Cardiac muscle cell (in vitro differentiated cells and primary cell): ENCODE results near the gene FGF14. TPM values are rescaled to one million over a fixed set of nuclear protein-coding genes. Genes with fewer than 3 reads are reported as not detected.

ENCODE experiments used
- DNase-seq, 2 donors: peaks; one replicate each; pipeline versions ENCODE4 v3.0.0 to v3.0.0-alpha.2; 2010 to 2017; ENCODE audit warnings: low read depth in 1 of 2, low spot score in 1 of 2
- H3K27ac ChIP-seq: fragments of 200-600 bp; sonication (generic); 2 replicates; pipeline ENCODE4 v1.5.1; 2016
- H3K27me3 ChIP-seq: fragments of 200-600 bp; sonication (generic); 2 replicates; pipeline ENCODE4 v1.6.0; 2016; ENCODE audit warnings: control low read depth
- H3K36me3 ChIP-seq: fragments of 200-600 bp; sonication (generic); 2 replicates; pipeline ENCODE4 v1.5.1; 2016; ENCODE audit warnings: control low read depth
- H3K4me1 ChIP-seq: fragments of 200-600 bp; sonication (generic); 2 replicates; pipeline ENCODE4 v1.8.1; 2017; ENCODE audit warnings: low read depth, mild to moderate bottlenecking, mixed run types
- H3K4me3 ChIP-seq: fragments of 200-600 bp; sonication (generic); 2 replicates; pipeline ENCODE4 v1.5.1; 2016; ENCODE audit warnings: mild to moderate bottlenecking
- H3K9me3 ChIP-seq: fragments of 200-600 bp; sonication (generic); 2 replicates; pipeline ENCODE4 v1.5.1; 2017; ENCODE audit warnings: low read depth, mild to moderate bottlenecking, control low read depth
- polyA plus RNA-seq: library from polyadenylated mRNA; unstranded; fragments of >200 nt; fragmentation: Nextera tagmentation; extraction: Ambion mirVana; gene quantifications from 2 replicates; pipeline ENCODE4 v1.2.1, GENCODE V29; 2016
- total RNA-seq: library from RNA; depleted of rRNA; stranded (reverse); fragments of >200 nt; gene quantifications from 2 replicates; pipeline ENCODE4 v1.2.3, GENCODE V29; 2016
- TF ChIP-seq, protein P1 (sequence below): IDR thresholded peaks from 2 replicates; pipeline ENCODE4 v1.5.1; 2012; ENCODE audit warnings: low read depth, mild to moderate bottlenecking, low read length

Gene FGF14
- total and polyA plus RNA-seq, 2 experiments from 2014 or later, result not detected

DNA sequence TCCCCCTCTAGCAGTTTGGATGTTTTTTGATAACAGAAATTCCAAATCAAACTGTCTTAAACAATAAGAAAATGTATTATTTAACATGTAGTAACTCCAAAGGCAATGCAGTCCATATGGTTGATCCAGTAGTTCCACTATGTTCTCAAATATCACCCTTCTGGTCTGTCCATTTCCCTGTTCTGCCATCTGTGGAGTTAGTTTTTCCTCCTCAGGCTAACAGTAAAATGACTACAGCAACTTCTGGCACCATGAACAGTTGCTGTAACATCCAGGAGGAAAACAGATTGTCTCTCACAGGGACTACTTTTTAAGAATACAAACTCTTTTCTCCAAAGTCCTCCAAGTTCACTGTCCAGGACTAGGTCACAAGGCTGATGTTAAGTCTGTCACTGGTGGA is 455.4 kb downstream of the FGF14 start:
- Histone ChIP-seq H3K36me3 (no peaks in the 10 kb centered on the region), H3K4me3 (no peak overlapping the region), H3K27ac (no peak overlapping the region), H3K27me3 (no peaks in the 10 kb centered on the region), H3K9me3 (no peaks in the 10 kb centered on the region), H3K4me1 (no peaks in the 10 kb centered on the region)
- TF ChIP-seq, protein P1, sequence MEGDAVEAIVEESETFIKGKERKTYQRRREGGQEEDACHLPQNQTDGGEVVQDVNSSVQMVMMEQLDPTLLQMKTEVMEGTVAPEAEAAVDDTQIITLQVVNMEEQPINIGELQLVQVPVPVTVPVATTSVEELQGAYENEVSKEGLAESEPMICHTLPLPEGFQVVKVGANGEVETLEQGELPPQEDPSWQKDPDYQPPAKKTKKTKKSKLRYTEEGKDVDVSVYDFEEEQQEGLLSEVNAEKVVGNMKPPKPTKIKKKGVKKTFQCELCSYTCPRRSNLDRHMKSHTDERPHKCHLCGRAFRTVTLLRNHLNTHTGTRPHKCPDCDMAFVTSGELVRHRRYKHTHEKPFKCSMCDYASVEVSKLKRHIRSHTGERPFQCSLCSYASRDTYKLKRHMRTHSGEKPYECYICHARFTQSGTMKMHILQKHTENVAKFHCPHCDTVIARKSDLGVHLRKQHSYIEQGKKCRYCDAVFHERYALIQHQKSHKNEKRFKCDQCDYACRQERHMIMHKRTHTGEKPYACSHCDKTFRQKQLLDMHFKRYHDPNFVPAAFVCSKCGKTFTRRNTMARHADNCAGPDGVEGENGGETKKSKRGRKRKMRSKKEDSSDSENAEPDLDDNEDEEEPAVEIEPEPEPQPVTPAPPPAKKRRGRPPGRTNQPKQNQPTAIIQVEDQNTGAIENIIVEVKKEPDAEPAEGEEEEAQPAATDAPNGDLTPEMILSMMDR, result no peak
- DNase-seq, result no peak

DNA sequence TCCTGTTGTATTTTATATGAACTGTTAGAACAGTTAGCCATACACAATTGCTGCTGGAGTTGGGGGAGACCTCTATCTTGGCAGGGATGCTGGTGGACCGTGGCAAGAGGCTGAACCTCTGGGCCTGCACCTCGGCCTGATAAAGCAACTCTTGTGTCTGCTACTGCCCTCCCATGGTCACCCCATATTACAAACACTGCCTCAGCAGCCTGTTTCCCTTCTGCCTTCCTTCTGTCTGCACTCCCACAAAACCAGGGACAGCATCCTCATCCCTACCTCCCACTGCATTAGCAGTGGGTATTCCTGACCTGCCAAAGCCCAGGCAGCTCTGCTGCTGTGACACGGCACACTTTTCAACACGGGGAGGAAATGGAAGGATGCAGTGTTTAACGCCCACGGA is 456.4 kb downstream of the FGF14 start:
- TF ChIP-seq, protein P1, result no peak
- H3K4me1 ChIP-seq, result no peaks in the 10 kb centered on the region
- no peak overlapping the region for H3K27ac ChIP-seq
- no peaks in the 10 kb centered on the region for H3K36me3 ChIP-seq
- H3K27me3 ChIP-seq, result no peaks in the 10 kb centered on the region
- H3K4me3 ChIP-seq, result no peak overlapping the region
- H3K9me3 ChIP-seq, result no peaks in the 10 kb centered on the region
- DNase-seq, result no peak

DNA sequence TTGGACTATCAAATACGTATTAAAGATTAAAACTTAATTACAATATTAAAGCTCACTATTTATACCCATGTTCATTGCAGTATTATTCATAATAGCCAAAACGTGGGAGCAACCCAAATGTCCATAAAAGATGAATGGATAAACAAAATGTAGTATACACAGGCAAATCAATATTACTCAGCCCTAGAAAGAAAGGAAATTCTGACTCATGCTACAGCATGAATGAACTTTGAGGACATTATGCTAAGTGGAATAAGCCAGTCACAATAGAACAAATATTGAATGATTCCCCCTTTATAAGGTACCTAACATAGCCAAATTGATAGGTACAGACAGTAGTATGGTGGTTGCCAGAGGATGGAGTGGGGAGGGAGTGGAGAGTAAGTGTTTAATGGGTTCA is 457.3 kb downstream of the FGF14 start:
- Histone ChIP-seq H3K36me3 (no peaks in the 10 kb centered on the region), H3K27ac (no peak overlapping the region), H3K9me3 (no peaks in the 10 kb centered on the region), H3K27me3 (no peaks in the 10 kb centered on the region), H3K4me1 (no peaks in the 10 kb centered on the region), H3K4me3 (no peak overlapping the region)
- TF ChIP-seq, protein P1, result no peak
- no peak for DNase-seq

DNA sequence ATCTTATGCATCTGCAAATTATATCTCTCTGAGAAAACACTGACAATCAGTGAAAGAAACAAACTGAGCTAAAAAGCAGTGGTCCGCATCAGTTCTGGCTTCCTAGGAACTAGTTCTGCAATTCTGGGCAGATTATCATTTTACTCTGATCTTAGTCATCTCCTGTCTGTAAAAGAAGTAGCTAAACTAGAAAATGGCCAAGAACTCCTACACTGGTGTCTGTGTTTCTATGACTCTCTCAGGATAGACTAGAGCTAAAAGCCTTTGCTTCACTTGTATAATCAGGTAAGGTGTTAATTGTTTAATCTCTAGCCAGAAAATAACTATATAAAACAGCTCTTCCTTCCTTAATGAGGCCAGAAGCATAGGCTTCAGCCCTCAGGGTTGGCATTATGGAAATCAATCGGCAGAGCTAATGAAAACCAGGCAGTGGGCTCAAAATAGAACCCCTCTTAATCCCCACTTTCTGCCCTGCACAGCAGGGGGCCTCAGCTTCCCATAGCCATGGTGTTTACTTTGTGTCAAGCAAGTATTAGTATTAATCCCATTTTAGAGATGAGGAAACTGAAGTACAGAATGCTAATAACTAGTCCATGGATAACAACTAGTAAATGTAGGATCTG is 459.2 kb downstream of the FGF14 start:
- Histone ChIP-seq H3K4me3 (no peak overlapping the region), H3K27me3 (no peaks in the 10 kb centered on the region), H3K4me1 (no peaks in the 10 kb centered on the region), H3K27ac (no peak overlapping the region), H3K36me3 (no peaks in the 10 kb centered on the region), H3K9me3 (no peaks in the 10 kb centered on the region)
- DNase-seq, result no peak
- TF ChIP-seq, protein P1, result no peak

DNA sequence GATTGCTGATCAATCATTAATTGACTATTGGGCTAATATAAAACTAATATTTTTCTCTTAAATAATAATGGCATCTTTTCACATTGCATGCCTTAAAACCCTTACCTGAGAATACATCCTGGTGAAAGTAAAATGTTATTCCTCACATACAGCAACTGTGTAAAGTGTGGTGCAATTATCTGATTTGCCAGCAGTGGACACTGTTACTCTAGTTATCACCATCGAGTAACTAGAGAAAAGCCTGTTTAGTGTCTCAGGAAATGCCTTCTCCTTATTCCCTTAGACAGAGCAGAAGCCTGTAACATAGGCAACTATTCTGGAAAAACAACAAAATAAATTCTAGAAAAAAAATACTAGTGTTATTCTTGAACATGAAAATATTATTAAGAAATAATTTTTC is 459.8 kb downstream of the FGF14 start:
- TF ChIP-seq, protein P1, result peak; percentile 19
- Histone ChIP-seq H3K27ac (no peak overlapping the region), H3K4me3 (no peak overlapping the region), H3K9me3 (no peaks in the 10 kb centered on the region), H3K27me3 (no peaks in the 10 kb centered on the region), H3K4me1 (no peaks in the 10 kb centered on the region), H3K36me3 (no peaks in the 10 kb centered on the region)
- DNase-seq, result peak; percentile 4 to 66
